ENCODE results near the gene C10orf95.

DNA sequence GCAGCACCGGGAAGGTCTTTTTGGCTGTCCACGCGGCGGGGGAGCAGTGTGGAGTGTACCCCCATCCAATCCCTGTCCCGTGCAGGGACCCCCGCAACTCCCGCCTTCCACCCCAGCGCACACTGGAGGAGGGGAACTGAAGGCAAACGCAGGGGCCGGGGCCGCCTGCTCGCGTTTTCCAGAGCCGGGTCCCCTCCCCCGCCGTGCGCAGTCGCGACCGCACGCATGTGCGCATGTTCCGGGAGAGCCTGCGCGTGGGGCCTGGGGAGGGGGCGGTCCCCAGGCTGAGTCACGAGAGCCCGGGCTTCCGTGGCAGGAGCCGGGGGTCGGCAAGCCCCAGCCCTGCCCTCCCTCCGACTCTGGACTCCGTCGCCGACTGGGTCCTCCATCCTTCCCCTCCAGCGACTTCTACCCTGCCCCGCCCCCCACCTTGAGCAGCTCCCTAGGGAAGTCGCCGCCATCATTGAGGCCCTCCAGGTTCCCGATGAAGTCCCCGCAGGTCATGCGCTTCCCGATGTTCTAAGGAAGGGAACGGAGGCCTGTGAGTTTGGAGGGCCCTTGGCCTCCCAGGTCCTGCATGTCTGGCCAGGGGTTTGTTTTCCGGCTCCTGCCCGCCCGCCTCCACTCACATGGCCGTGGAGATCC lies 40.8 kb downstream of the C10orf95 start:
- no peak for TF ChIP-seq POLR2A (IDR thresholded peaks at IDR 0.05)
- TF ChIP-seq, protein P1, sequence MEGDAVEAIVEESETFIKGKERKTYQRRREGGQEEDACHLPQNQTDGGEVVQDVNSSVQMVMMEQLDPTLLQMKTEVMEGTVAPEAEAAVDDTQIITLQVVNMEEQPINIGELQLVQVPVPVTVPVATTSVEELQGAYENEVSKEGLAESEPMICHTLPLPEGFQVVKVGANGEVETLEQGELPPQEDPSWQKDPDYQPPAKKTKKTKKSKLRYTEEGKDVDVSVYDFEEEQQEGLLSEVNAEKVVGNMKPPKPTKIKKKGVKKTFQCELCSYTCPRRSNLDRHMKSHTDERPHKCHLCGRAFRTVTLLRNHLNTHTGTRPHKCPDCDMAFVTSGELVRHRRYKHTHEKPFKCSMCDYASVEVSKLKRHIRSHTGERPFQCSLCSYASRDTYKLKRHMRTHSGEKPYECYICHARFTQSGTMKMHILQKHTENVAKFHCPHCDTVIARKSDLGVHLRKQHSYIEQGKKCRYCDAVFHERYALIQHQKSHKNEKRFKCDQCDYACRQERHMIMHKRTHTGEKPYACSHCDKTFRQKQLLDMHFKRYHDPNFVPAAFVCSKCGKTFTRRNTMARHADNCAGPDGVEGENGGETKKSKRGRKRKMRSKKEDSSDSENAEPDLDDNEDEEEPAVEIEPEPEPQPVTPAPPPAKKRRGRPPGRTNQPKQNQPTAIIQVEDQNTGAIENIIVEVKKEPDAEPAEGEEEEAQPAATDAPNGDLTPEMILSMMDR (IDR thresholded peaks at IDR 0.05): no peak
